Esophagus squamous epithelium (tissue), 5 donors: ENCODE data around the gene PPME1. TPM values are rescaled to one million over a fixed set of nuclear protein-coding genes. Genes with fewer than 3 reads are reported as not detected.
"Not testable (repeated sequence)": the region's sequence is repeated elsewhere in the genome, so short reads cannot be mapped to it uniquely, and the experiment has no call there.

Experiments used
- DNase-seq: peaks from one replicate; lab custom pipeline; 2025; lab: John Stamatoyannopoulos, UW
- H3K27ac ChIP-seq, 4 donors: fragments of 200-600 bp; sonication (generic); one replicate each; pipeline ENCODE4 v1.5.1; 2016 to 2019; ENCODE audit warnings: mild to moderate bottlenecking in 1 of 4
- H3K27me3 ChIP-seq, 4 donors: fragments of 200-600 bp; sonication (generic); 1 replicate in 3 of 4; 2 replicates in 1 of 4; pipeline versions ENCODE4 v1.5.1 to v1.6.0; 2017 to 2021; ENCODE audit warnings: antibody characterized with exemption in 1 of 4
- H3K36me3 ChIP-seq, 3 donors: fragments of 200-600 bp; sonication (generic); one replicate each; pipeline ENCODE4 v1.5.1; 2016 to 2019
- H3K4me1 ChIP-seq, 3 donors: fragments of 200-600 bp; sonication (generic); one replicate each; pipeline ENCODE4 v1.5.1; 2017 to 2019
- H3K4me3 ChIP-seq, 4 donors: fragments of 200-600 bp; sonication (generic); 1 replicate in 3 of 4; 2 replicates in 1 of 4; pipeline ENCODE4 v1.5.1; 2016 to 2019; ENCODE audit warnings: mild to moderate bottlenecking in 2 of 4, moderate library complexity in 1 of 4
- H3K9me3 ChIP-seq, 3 donors: fragments of 200-600 bp; sonication (generic); one replicate each; pipeline ENCODE4 v1.5.1; 2016 to 2019
- CTCF ChIP-seq, 6 experiments: fragments of 450-650 bp in 4 of 6; fragments of 200-600 bp in 2 of 6; sonication (generic) in 2 of 6; IDR thresholded peaks; one replicate each; pipeline ENCODE4 v1.5.1; 2016 to 2019; ENCODE audit warnings: antibody characterized with exemption in 6 of 6, mild to moderate bottlenecking in 4 of 6, moderate library complexity in 4 of 6
- POLR2A ChIP-seq, 4 donors: fragments of 450-650 bp; IDR thresholded peaks; one replicate each; pipeline ENCODE4 v1.6.1; 2017; ENCODE audit warnings: antibody characterized with exemption in 4 of 4, mild to moderate bottlenecking in 4 of 4, moderate library complexity in 3 of 4
- WGBS, 2 donors: methylation state at CpG; one replicate each; pipeline ENCODE4 v1.1.5; 2018; 5-methylcytosine and 5-hydroxymethylcytosine counted together
- intact Hi-C: fragments of 100-400 bp; cut with DNase I; formaldehyde crosslinking; loops from one replicate; pipeline ENCODE4 v1.15.0; 2022
- total RNA-seq, 4 donors: library from RNA; depleted of rRNA; stranded (reverse); fragments of >200 nt; gene quantifications; one replicate each; pipeline ENCODE4 v1.1.0, GENCODE V29; 2016
- donor health status: DM: yes; HTN: yes; CAD: no.

Gene PPME1
- total RNA-seq, 4 donors from 2014 or later = 20.6 to 29.3 (median 28.1) TPM

- Histone ChIP-seq H3K9me3 (no peaks in the 10 kb centered on the region), H3K27me3 (no peaks in the 10 kb centered on the region), H3K36me3 (peaks cover 0 to 36% (median 0%) of the 10 kb centered on the region in 3 donors), H3K4me1 (peaks cover 4 to 28% (median 13%) of the 10 kb centered on the region in 3 donors), H3K4me3 (no peak overlapping the region), H3K27ac (peak overlapping the region in 3 of 4 donors; percentile 13 to 75 (median 52))
- no peak for DNase-seq
- no peak for TF ChIP-seq POLR2A (IDR thresholded peaks at IDR 0.05)
- WGBS, 2 donors = 86 to 87% methylated on average over 6 of the region's 6 CpGs
- intact Hi-C loops = no loop called here
Measured at GRCh38 chr11:74139151-74139918, 31.8 kb upstream of the PPME1 start.

GRCh38 chr11:74139919-74140431 is 31.1 kb upstream of the PPME1 start:
- H3K9me3 ChIP-seq, H3K4me3 ChIP-seq, DNase-seq, H3K27ac ChIP-seq, H3K27me3 ChIP-seq, intact Hi-C loops: not testable (repeated sequence)
- Histone ChIP-seq H3K36me3 (peaks cover 0 to 35% (median 0%) of the 10 kb centered on the region in 3 donors), H3K4me1 (peaks cover 4 to 28% (median 13%) of the 10 kb centered on the region in 3 donors)
- 89 to 94% methylated on average over 1 of the region's 1 CpG for WGBS, 2 donors

GRCh38 chr11:74141241-74141695 is 29.8 kb upstream of the PPME1 start:
- H3K27ac ChIP-seq = no peak overlapping the region
- H3K4me1 ChIP-seq = peaks cover 4 to 28% (median 13%) of the 10 kb centered on the region in 3 donors
- TF ChIP-seq POLR2A (IDR thresholded peaks at IDR 0.05) (no peak), CTCF (IDR thresholded peaks at IDR 0.05) (no peak)
- peaks cover 0 to 27% (median 0%) of the 10 kb centered on the region in 3 donors for H3K36me3 ChIP-seq
- no peak for DNase-seq
- H3K4me3 ChIP-seq = no peak overlapping the region
- intact Hi-C loops = no loop called here
- no peaks in the 10 kb centered on the region for H3K27me3 ChIP-seq
- 57 to 84% methylated on average over 2 of the region's 2 CpGs for WGBS, 2 donors
- H3K9me3 ChIP-seq = no peaks in the 10 kb centered on the region

GRCh38 chr11:74141908-74142307 is 29.2 kb upstream of the PPME1 start:
- intact Hi-C loops = no loop called here
- H3K4me1 ChIP-seq = peaks cover 4 to 28% (median 13%) of the 10 kb centered on the region in 3 donors
- DNase-seq = no peak
- no peak overlapping the region for H3K27ac ChIP-seq
- H3K9me3 ChIP-seq = no peaks in the 10 kb centered on the region
- WGBS, 2 donors = 70 to 90% methylated on average over 3 of the region's 3 CpGs
- TF ChIP-seq CTCF (IDR thresholded peaks at IDR 0.05) = no peak
- no peak for TF ChIP-seq POLR2A (IDR thresholded peaks at IDR 0.05)
- peaks cover 0 to 20% (median 0%) of the 10 kb centered on the region in 3 donors for H3K36me3 ChIP-seq
- no peaks in the 10 kb centered on the region for H3K27me3 ChIP-seq
- H3K4me3 ChIP-seq = no peak overlapping the region

- WGBS, 2 donors = 88 to 89% methylated on average over 3 of the region's 3 CpGs
- Histone ChIP-seq H3K4me1 (peaks cover 4 to 27% (median 13%) of the 10 kb centered on the region in 3 donors), H3K36me3 (peaks cover 0 to 13% (median 0%) of the 10 kb centered on the region in 3 donors), H3K4me3 (no peak overlapping the region), H3K27me3 (no peaks in the 10 kb centered on the region), H3K27ac (no peak overlapping the region), H3K9me3 (no peaks in the 10 kb centered on the region)
- DNase-seq = no peak
- TF ChIP-seq POLR2A (IDR thresholded peaks at IDR 0.05) (no peak), CTCF (IDR thresholded peaks at IDR 0.05) (no peak)
- intact Hi-C loops = no loop called here
Measured at GRCh38 chr11:74142624-74143023, 28.5 kb upstream of the PPME1 start.

- Histone ChIP-seq H3K4me1 (peaks cover 0 to 7% (median 0%) of the 10 kb centered on the region in 3 donors), H3K9me3 (no peaks in the 10 kb centered on the region), H3K27ac (no peak overlapping the region), H3K36me3 (peaks cover 0 to 14% (median 0%) of the 10 kb centered on the region in 3 donors), H3K4me3 (no peak overlapping the region), H3K27me3 (no peaks in the 10 kb centered on the region)
- WGBS, 2 donors = 98% methylated on average over 4 of the region's 4 CpGs
- TF ChIP-seq POLR2A (IDR thresholded peaks at IDR 0.05) (no peak), CTCF (IDR thresholded peaks at IDR 0.05) (no peak)
- DNase-seq = no peak
- intact Hi-C loops = no loop called here
Measured at GRCh38 chr11:74144592-74144991, 26.5 kb upstream of the PPME1 start.
